Stimulated activated CD8-positive, alpha-beta memory T cell treated with anti-CD3 and anti-CD28 coated beads, Interleukin-4, amount 100 ng/mL, for 4 hours (primary cell): ENCODE results near the gene KRTAP10-2.
"Not testable (repeated sequence)": the region's sequence is repeated elsewhere in the genome, so short reads cannot be mapped to it uniquely, and the experiment has no call there.

Experiments
- DNase-seq, 2 donors: peaks; one replicate each; pipeline ENCODE4 v3.0.0-alpha.2; 2020; ENCODE audit warnings: low read depth in 2 of 2, low spot score in 1 of 2

The KRTAP10-2 gene

GRCh38 chr21:44583089-44583799 is 31.9 kb upstream of the KRTAP10-2 start:
- no peak for DNase-seq

- no peak for DNase-seq
These were observed 30.8 kb upstream of the KRTAP10-2 start for GRCh38 chr21:44582055-44582454.

GRCh38 chr21:44581158-44581557 is 29.9 kb upstream of the KRTAP10-2 start:
- DNase-seq, result no peak

- not testable (repeated sequence) for DNase-seq
These were observed 29.0 kb upstream of the KRTAP10-2 start, which contains the start of gene KRTAP10-5 for GRCh38 chr21:44580231-44580821. TSS of gene KRTAP10-5 (minus strand) at chr21:44580604. CDS start at chr21:44580578, 26 bp downstream.

- DNase-seq, result no peak
These were observed 28.5 kb upstream of the KRTAP10-2 start for GRCh38 chr21:44579833-44580144.

GRCh38 chr21:44579056-44579832 is 27.9 kb upstream of the KRTAP10-2 start:
- DNase-seq, result no peak

- no peak for DNase-seq
These were observed 27.2 kb upstream of the KRTAP10-2 start for GRCh38 chr21:44578371-44579055.

GRCh38 chr21:44576025-44576420 is 24.7 kb upstream of the KRTAP10-2 start:
- DNase-seq, result no peak

- no peak for DNase-seq
These were observed 24.2 kb upstream of the KRTAP10-2 start for GRCh38 chr21:44575307-44576024.

GRCh38 chr21:44574457-44575306 is 23.4 kb upstream of the KRTAP10-2 start:
- DNase-seq, result no peak

- DNase-seq, result not testable (repeated sequence)
These were observed 22.5 kb upstream of the KRTAP10-2 start, which contains the start of gene KRTAP10-4 for GRCh38 chr21:44573630-44574456. TSS of gene KRTAP10-4 (plus strand) at chr21:44573729. CDS start at chr21:44573759, 30 bp downstream.

GRCh38 chr21:44572959-44573583 is 21.8 kb upstream of the KRTAP10-2 start:
- no peak for DNase-seq

GRCh38 chr21:44571844-44572782 is 20.8 kb upstream of the KRTAP10-2 start:
- no peak for DNase-seq

GRCh38 chr21:44571296-44571695 is 20.0 kb upstream of the KRTAP10-2 start:
- no peak for DNase-seq

- DNase-seq, result no peak
These were observed 18.7 kb upstream of the KRTAP10-2 start for GRCh38 chr21:44569861-44570517.

GRCh38 chr21:44568667-44569556 is 17.6 kb upstream of the KRTAP10-2 start:
- DNase-seq, result no peak
